SK-N-SH treated with all-trans-retinoic acid at 6 μM for 48 hours (cell line): ENCODE measurements around the gene LRRC40.

Experiments used
- POU6F1 ChIP-seq: fragments of 250-450 bp; sonication (Bioruptor Pico); IDR thresholded peaks from 2 replicates; pipeline ENCODE4 v1.8.0; 2021; ENCODE audit warnings: low read depth, mild to moderate bottlenecking, moderate library complexity, borderline replicate concordance
- ZNF70 ChIP-seq: fragments of 450-650 bp; formaldehyde crosslinking; IDR thresholded peaks from 2 replicates; pipeline ENCODE4 v1.5.0; 2020; ENCODE audit warnings: mild to moderate bottlenecking, moderate library complexity

DNA sequence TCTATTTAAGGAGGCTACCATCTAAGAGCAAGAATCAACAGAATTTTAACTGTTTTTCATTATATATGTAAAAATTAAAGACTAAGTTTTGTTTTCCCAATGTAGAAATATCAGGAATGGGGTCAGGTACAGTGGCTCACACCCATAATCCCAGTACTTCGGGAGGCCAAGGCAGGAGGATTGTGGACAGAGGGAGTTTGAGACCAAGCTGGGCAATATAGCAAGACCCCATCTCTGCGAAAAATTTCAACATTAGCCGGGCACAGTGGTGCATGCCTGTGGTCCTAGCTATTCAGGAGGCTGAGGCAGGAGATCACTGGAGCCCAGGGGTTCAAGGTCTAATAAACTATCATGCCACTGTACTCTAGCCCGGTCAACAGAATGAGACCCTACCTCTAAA, 5.3 kb downstream of the LRRC40 start:
- no peak for TF ChIP-seq POU6F1
- no peak for TF ChIP-seq ZNF70 (CRISPR knock-in tag)
